Panc1 (cell line): ENCODE measurements around the gene GATA5. TPM values are rescaled to one million over a fixed set of nuclear protein-coding genes. Genes with fewer than 3 reads are reported as not detected.

Source experiments
- ATAC-seq: fragments of 200-7000 bp; cut with Tn5 transposase; 2 replicates; pipeline ENCODE4 v1.9.1; 2020; ENCODE audit warnings: mild to moderate bottlenecking, moderate library complexity
- BruUV-seq: library from RNA; stranded (reverse); fragments of 400-500 nt; replicated peaks from 2 replicates; lab custom pipeline; 2021; lab: Mats Ljungman, UMichigan
- CTCF ChIA-PET: fragments of 300-600 bp; sonication (Branson Sonifier 250); formaldehyde crosslinking; loops from one replicate; lab custom pipeline; 2022; ENCODE audit warnings: antibody characterized with exemption; lab: Charles Lee
- POLR2A ChIA-PET: fragments of 300-600 bp; sonication (Branson Sonifier 250); formaldehyde crosslinking; loops from one replicate; lab custom pipeline; 2022; ENCODE audit warnings: antibody characterized with exemption; lab: Charles Lee
- DNase-seq: peaks from one replicate; pipeline ENCODE4 v3.0.0-alpha.2; 2010; ENCODE audit warnings: low read depth, low spot score
- H3K27ac ChIP-seq: 2 replicates; pipeline ENCODE4 v1.5.1; 2011; ENCODE audit warnings: mild to moderate bottlenecking, low read length, inconsistent platforms
- H3K27me3 ChIP-seq: fragments of 200-500 bp; sonication (Bioruptor generic); 2 replicates; pipeline ENCODE4 v1.6.0; 2014; ENCODE audit warnings: low read length, inconsistent platforms; ENCODE audit not compliant: control insufficient read depth, insufficient read depth
- H3K36me3 ChIP-seq: fragments of 200-500 bp; sonication (Bioruptor generic); 2 replicates; pipeline ENCODE4 v1.5.1; 2014; ENCODE audit warnings: inconsistent platforms, mild to moderate bottlenecking, low read length, moderate library complexity; ENCODE audit not compliant: control insufficient read depth, insufficient read depth
- H3K4me1 ChIP-seq: 2 replicates; pipeline ENCODE4 v1.5.1; 2011; ENCODE audit warnings: inconsistent platforms, mild to moderate bottlenecking, low read length, moderate library complexity; ENCODE audit not compliant: control insufficient read depth, insufficient read depth
- H3K4me3 ChIP-seq, 2 experiments: 2 replicates each; pipeline ENCODE4 v1.5.1; 2011 to 2012; ENCODE audit warnings: low read depth in 2 of 2, low read length in 2 of 2, mild to moderate bottlenecking in 2 of 2, inconsistent platforms in 1 of 2, moderate library complexity in 1 of 2
- H3K9me3 ChIP-seq: fragments of 200-500 bp; sonication (Bioruptor generic); 2 replicates; pipeline ENCODE4 v1.5.1; 2014; ENCODE audit warnings: low read depth, mild to moderate bottlenecking, inconsistent platforms, low read length, moderate library complexity; ENCODE audit not compliant: control insufficient read depth, insufficient read depth
- POLR2AphosphoS5 ChIP-seq: IDR thresholded peaks from 2 replicates; pipeline ENCODE4 v1.6.1; 2012; ENCODE audit warnings: mild to moderate bottlenecking, low read depth, low read length, moderate library complexity
- SIN3A ChIP-seq: IDR thresholded peaks from 2 replicates; pipeline ENCODE4 v1.6.1; 2012; ENCODE audit warnings: low read depth, mild to moderate bottlenecking, low read length, moderate library complexity, borderline replicate concordance; ENCODE audit not compliant: insufficient read depth
- TCF7L2 ChIP-seq: IDR thresholded peaks from 2 replicates; pipeline ENCODE4 v1.6.1; 2011; ENCODE audit warnings: mild to moderate bottlenecking, low read depth, low read length, inconsistent platforms
- in situ Hi-C: cut with HindIII; loops from 2 replicates; pipeline ENCODE4 v1.10.0; 2016; ENCODE audit warnings: low sequenced_read_pairs, low pct_unique_long_range_greater_than_20kb
- intact Hi-C: fragments of 100-400 bp; cut with micrococcal nuclease; formaldehyde crosslinking; loops from one replicate; pipeline ENCODE4 v1.10.0; 2022; ENCODE audit not compliant: unreplicated experiment
- total RNA-seq: library from RNA; stranded (reverse); gene quantifications from one replicate; pipeline ENCODE4 v1.2.1, GENCODE V29; 2021; ENCODE audit not compliant: unreplicated experiment
- TF ChIP-seq, protein P1 (sequence below), 2 experiments: IDR thresholded peaks; 2 replicates each; pipeline ENCODE4 v1.6.1; 2011 to 2012; ENCODE audit warnings: low read depth in 2 of 2, control low read depth in 1 of 2, low read length in 1 of 2, mild to moderate bottlenecking in 1 of 2, moderate library complexity in 1 of 2; ENCODE audit not compliant: insufficient read depth in 1 of 2
- TF ChIP-seq, protein P2 (sequence below): fragments of 450-650 bp; IDR thresholded peaks from 2 replicates; pipeline ENCODE4 v1.5.1; 2017; ENCODE audit warnings: mild to moderate bottlenecking

The GATA5 gene
- total RNA-seq, 1 experiment from 2014 or later: 53.2 TPM

DNA sequence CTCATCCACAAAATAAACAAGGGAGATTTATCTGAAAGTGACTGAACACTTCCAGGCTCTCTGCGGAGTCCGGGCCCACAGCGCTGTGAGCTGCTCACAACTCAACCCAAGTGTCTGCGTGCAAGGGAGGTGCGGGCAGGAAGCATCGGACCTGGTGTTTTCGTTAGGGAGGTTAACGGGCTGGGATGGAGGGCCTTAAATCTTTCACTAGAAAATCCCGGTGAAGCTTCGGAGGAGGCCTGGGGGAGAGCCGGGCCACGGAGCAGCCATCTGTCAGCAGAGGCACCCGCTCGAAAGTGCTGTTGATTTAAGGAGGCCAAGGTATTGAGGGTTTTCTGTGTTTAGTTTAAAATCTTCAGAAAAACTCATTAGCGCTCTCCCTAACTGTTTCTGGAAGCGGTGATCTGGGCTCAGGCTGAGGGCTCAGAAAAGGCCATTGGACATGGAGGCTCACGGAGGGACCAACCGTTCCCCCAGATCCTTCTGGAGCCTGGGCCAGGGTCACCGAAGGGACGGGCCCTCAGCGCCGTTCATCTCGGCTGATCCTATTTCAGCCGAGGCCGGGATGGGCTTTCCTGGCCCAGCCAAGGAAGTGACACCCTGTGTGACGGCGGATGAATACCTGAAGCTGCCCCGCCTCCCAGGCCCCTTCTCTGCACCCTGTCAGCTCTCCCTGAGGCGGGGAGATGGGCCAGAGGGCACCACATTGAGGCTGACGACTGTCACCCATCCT, 20.7 kb downstream of the GATA5 start:
- TF ChIP-seq TCF7L2 (no peak), POLR2AphosphoS5 (no peak), SIN3A (no peak)
- TF ChIP-seq, protein P1, sequence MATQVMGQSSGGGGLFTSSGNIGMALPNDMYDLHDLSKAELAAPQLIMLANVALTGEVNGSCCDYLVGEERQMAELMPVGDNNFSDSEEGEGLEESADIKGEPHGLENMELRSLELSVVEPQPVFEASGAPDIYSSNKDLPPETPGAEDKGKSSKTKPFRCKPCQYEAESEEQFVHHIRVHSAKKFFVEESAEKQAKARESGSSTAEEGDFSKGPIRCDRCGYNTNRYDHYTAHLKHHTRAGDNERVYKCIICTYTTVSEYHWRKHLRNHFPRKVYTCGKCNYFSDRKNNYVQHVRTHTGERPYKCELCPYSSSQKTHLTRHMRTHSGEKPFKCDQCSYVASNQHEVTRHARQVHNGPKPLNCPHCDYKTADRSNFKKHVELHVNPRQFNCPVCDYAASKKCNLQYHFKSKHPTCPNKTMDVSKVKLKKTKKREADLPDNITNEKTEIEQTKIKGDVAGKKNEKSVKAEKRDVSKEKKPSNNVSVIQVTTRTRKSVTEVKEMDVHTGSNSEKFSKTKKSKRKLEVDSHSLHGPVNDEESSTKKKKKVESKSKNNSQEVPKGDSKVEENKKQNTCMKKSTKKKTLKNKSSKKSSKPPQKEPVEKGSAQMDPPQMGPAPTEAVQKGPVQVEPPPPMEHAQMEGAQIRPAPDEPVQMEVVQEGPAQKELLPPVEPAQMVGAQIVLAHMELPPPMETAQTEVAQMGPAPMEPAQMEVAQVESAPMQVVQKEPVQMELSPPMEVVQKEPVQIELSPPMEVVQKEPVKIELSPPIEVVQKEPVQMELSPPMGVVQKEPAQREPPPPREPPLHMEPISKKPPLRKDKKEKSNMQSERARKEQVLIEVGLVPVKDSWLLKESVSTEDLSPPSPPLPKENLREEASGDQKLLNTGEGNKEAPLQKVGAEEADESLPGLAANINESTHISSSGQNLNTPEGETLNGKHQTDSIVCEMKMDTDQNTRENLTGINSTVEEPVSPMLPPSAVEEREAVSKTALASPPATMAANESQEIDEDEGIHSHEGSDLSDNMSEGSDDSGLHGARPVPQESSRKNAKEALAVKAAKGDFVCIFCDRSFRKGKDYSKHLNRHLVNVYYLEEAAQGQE (IDR thresholded peaks at IDR 0.05; ENCODE audit: insufficient read depth in 1 of 2, low read depth in 2 of 2, low read length in 1 of 2): no peak
- TF ChIP-seq, protein P2, sequence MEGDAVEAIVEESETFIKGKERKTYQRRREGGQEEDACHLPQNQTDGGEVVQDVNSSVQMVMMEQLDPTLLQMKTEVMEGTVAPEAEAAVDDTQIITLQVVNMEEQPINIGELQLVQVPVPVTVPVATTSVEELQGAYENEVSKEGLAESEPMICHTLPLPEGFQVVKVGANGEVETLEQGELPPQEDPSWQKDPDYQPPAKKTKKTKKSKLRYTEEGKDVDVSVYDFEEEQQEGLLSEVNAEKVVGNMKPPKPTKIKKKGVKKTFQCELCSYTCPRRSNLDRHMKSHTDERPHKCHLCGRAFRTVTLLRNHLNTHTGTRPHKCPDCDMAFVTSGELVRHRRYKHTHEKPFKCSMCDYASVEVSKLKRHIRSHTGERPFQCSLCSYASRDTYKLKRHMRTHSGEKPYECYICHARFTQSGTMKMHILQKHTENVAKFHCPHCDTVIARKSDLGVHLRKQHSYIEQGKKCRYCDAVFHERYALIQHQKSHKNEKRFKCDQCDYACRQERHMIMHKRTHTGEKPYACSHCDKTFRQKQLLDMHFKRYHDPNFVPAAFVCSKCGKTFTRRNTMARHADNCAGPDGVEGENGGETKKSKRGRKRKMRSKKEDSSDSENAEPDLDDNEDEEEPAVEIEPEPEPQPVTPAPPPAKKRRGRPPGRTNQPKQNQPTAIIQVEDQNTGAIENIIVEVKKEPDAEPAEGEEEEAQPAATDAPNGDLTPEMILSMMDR: no peak
- ATAC-seq (no peak), DNase-seq (no peak)
- no peak overlapping the region for H3K27ac ChIP-seq
- H3K36me3 ChIP-seq: no peaks in the 10 kb centered on the region
- no peaks in the 10 kb centered on the region for H3K9me3 ChIP-seq
- H3K4me1 ChIP-seq: peaks cover 2% of the 10 kb centered on the region; the same call in 1 of the 2 replicates
- POLR2A ChIA-PET: no interaction called here
- H3K4me3 ChIP-seq: no peak overlapping the region
- no TSS peak for BruUV-seq
- intact Hi-C loops: no loop called here
- no peaks in the 10 kb centered on the region for H3K27me3 ChIP-seq
- in situ Hi-C loops: no loop called here
- CTCF ChIA-PET: no interaction called here

DNA sequence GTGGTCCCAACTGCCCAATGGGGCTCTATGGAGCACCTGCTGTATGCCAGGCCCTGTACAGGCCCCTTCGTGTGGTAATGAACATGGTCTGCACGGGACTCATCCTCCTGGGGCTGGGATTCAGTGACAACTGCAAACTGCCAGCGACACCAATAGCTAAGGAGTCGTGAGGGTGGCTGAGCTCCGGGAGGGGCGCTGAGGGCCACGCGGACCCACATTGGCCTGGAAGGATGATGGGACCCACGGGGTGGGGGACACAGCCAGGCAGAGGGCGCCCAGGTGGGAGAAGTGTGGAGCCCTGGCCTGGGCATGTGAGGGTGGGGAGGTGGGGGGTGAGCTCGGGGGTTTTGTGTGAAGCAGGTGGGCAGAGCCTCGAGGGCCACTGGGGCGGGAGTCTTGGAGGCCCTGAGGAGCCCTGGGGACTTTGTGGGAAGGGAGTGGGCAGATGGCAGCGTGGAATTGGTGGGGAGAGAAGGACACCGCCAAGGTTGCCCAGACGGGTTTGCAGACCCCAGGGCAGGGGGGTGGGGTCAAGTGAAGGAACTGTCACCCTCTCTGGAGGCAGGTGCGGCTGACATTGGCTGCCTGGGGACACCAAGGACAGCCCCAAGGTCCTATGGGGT, 22.5 kb downstream of the GATA5 start:
- Histone ChIP-seq H3K9me3 (no peaks in the 10 kb centered on the region), H3K27ac (no peak overlapping the region), H3K4me1 (peaks cover 2% of the 10 kb centered on the region; the same call in 1 of the 2 replicates), H3K4me3 (no peak overlapping the region), H3K27me3 (no peaks in the 10 kb centered on the region), H3K36me3 (no peaks in the 10 kb centered on the region)
- no peak for ATAC-seq
- TF ChIP-seq, protein P1 (IDR thresholded peaks at IDR 0.05; ENCODE audit: insufficient read depth in 1 of 2, low read depth in 2 of 2, low read length in 1 of 2): no peak
- TF ChIP-seq POLR2AphosphoS5 (no peak), TCF7L2 (no peak), SIN3A (no peak)
- TF ChIP-seq, protein P2: no peak
- in situ Hi-C loops: no loop called here
- ChIA-PET CTCF (no interaction called here), POLR2A (no interaction called here)
- intact Hi-C loops: no loop called here
- DNase-seq: no peak
- BruUV-seq: no TSS peak
